A549 (cell line): ENCODE results near the gene CBX5.

Source experiments
- ATOH8 ChIP-seq: fragments of 250-450 bp; sonication (Bioruptor Pico); IDR thresholded peaks from 2 replicates; pipeline ENCODE4 v1.5.0; 2020; ENCODE audit warnings: low read depth, mild to moderate bottlenecking, moderate library complexity
- BHLHE40 ChIP-seq: IDR thresholded peaks from 2 replicates; pipeline ENCODE4 v1.6.1; 2012; ENCODE audit warnings: low read depth, low read length, inconsistent platforms
- CHD4 ChIP-seq: fragments of 200-600 bp; sonication (generic); IDR thresholded peaks from 2 replicates; pipeline ENCODE4 v1.6.1; 2016; ENCODE audit warnings: antibody characterized with exemption, mild to moderate bottlenecking, borderline replicate concordance
- CTCF ChIP-seq: fragments of >200 bp; sonication (Bioruptor Twin); formaldehyde crosslinking; IDR thresholded peaks from 3 replicates; pipeline ENCODE4 v1.5.1; 2016
- ELK1 ChIP-seq: fragments of 150-350 bp; IDR thresholded peaks from 2 replicates; pipeline ENCODE4 v1.6.1; 2014; ENCODE audit warnings: low read depth, mild to moderate bottlenecking, low read length
- ESRRA ChIP-seq: fragments of 150-350 bp; IDR thresholded peaks from 2 replicates; pipeline ENCODE4 v1.6.1; 2014; ENCODE audit warnings: mild to moderate bottlenecking, low read length, borderline replicate concordance
- POLR2A ChIP-seq: IDR thresholded peaks from 2 replicates; pipeline ENCODE4 v1.6.1; 2012; ENCODE audit warnings: mild to moderate bottlenecking, low read length
- POLR2AphosphoS2 ChIP-seq: conservative IDR thresholded peaks from 2 replicates; pipeline ENCODE4 v1.6.1; 2012; ENCODE audit warnings: low read length, improper control_type of control experiment, inconsistent platforms
- SMC3 ChIP-seq: fragments of >200 bp; sonication (Bioruptor Twin); formaldehyde crosslinking; IDR thresholded peaks from 3 replicates; pipeline ENCODE4 v1.6.1; 2018; ENCODE audit warnings: inconsistent platforms
- SREBF2 ChIP-seq: fragments of 450-650 bp; IDR thresholded peaks from 2 replicates; pipeline ENCODE4 v1.6.1; 2014; ENCODE audit warnings: mild to moderate bottlenecking, moderate library complexity
- TF ChIP-seq, protein P1 (sequence below): fragments of 200-600 bp; sonication (generic); IDR thresholded peaks from 2 replicates; pipeline ENCODE4 v1.6.1; 2016; ENCODE audit warnings: antibody characterized with exemption, mild to moderate bottlenecking, moderate library complexity
- TF ChIP-seq, protein P2 (sequence below): fragments of 250-450 bp; sonication (Bioruptor Pico); IDR thresholded peaks from 2 replicates; pipeline ENCODE4 v1.5.0; 2021; ENCODE audit warnings: mild to moderate bottlenecking, moderate library complexity, borderline replicate concordance

DNA sequence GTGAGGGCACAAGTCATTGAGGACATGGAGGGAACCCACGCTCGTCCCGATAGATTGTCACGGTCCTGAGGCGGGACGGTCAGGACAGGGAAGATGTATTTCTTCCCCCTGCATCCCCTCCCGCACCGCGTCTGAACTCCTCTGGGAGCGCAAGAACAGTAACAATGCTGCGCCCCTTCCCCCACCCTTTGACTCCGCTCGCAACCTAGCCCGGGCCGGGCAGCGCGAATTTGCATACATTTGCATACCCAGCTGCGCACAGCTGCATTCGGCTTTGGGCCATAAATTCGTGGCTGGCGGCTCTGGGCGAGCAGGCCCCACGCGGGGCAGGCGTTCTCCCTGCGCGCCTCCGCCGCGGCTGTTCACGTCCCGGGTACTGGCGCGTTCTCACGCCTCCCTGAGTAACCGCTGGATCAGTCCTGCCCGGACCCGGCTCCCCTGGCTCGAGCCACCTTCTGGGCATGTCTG, 62.1 kb downstream of the CBX5 start:
- TF ChIP-seq ATOH8 (CRISPR knock-in tag) (no peak), CHD4 (no peak), SREBF2 (no peak), ELK1 (no peak), POLR2AphosphoS2 (no peak), CTCF (no peak), POLR2A (no peak), BHLHE40 (no peak), SMC3 (no peak), ESRRA (no peak)
- TF ChIP-seq, protein P1, sequence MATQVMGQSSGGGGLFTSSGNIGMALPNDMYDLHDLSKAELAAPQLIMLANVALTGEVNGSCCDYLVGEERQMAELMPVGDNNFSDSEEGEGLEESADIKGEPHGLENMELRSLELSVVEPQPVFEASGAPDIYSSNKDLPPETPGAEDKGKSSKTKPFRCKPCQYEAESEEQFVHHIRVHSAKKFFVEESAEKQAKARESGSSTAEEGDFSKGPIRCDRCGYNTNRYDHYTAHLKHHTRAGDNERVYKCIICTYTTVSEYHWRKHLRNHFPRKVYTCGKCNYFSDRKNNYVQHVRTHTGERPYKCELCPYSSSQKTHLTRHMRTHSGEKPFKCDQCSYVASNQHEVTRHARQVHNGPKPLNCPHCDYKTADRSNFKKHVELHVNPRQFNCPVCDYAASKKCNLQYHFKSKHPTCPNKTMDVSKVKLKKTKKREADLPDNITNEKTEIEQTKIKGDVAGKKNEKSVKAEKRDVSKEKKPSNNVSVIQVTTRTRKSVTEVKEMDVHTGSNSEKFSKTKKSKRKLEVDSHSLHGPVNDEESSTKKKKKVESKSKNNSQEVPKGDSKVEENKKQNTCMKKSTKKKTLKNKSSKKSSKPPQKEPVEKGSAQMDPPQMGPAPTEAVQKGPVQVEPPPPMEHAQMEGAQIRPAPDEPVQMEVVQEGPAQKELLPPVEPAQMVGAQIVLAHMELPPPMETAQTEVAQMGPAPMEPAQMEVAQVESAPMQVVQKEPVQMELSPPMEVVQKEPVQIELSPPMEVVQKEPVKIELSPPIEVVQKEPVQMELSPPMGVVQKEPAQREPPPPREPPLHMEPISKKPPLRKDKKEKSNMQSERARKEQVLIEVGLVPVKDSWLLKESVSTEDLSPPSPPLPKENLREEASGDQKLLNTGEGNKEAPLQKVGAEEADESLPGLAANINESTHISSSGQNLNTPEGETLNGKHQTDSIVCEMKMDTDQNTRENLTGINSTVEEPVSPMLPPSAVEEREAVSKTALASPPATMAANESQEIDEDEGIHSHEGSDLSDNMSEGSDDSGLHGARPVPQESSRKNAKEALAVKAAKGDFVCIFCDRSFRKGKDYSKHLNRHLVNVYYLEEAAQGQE: no peak
- TF ChIP-seq, protein P2, sequence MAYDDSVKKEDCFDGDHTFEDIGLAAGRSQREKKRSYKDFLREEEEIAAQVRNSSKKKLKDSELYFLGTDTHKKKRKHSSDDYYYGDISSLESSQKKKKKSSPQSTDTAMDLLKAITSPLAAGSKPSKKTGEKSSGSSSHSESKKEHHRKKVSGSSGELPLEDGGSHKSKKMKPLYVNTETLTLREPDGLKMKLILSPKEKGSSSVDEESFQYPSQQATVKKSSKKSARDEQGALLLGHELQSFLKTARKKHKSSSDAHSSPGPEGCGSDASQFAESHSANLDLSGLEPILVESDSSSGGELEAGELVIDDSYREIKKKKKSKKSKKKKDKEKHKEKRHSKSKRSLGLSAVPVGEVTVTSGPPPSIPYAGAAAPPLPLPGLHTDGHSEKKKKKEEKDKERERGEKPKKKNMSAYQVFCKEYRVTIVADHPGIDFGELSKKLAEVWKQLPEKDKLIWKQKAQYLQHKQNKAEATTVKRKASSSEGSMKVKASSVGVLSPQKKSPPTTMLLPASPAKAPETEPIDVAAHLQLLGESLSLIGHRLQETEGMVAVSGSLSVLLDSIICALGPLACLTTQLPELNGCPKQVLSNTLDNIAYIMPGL (CRISPR knock-in tag): no peak
